Right lobe of liver (tissue), 6 donors: Measurements from ENCODE around the gene KXD1. TPM values are rescaled to one million over a fixed set of nuclear protein-coding genes. Genes with fewer than 3 reads are reported as not detected.

Experiments
- ATAC-seq, 4 donors: fragments of 200-7000 bp; cut with Tn5 transposase; one replicate each; pipeline ENCODE4 v1.9.1; 2020; ENCODE audit warnings: mild to moderate bottlenecking in 4 of 4, moderate library complexity in 4 of 4
- DNase-seq, 3 donors: peaks; one replicate each; pipeline ENCODE4 v3.0.0-alpha.2; 2020
- H3K27ac ChIP-seq, 3 donors: fragments of 200-600 bp; one replicate each; pipeline ENCODE4 v1.8.0; 2022
- H3K27me3 ChIP-seq, 2 donors: fragments of 200-600 bp; one replicate each; pipeline ENCODE4 v1.8.0; 2022
- H3K36me3 ChIP-seq, 4 donors: fragments of 200-600 bp; sonication (generic) in 1 of 4; one replicate each; pipeline versions ENCODE4 v1.5.1 to v1.8.0; 2017 to 2022; ENCODE audit warnings: control low read depth in 1 of 4
- H3K4me1 ChIP-seq, 4 donors: fragments of 200-600 bp; sonication (generic) in 1 of 4; one replicate each; pipeline versions ENCODE4 v1.5.1 to v1.8.0; 2017 to 2022; ENCODE audit warnings: control low read depth in 1 of 4
- H3K4me3 ChIP-seq, 3 donors: fragments of 200-600 bp; one replicate each; pipeline ENCODE4 v1.8.0; 2022
- H3K9me3 ChIP-seq, 4 donors: fragments of 200-600 bp; sonication (generic) in 1 of 4; one replicate each; pipeline versions ENCODE4 v1.5.1 to v1.8.0; 2017 to 2022; ENCODE audit warnings: control low read depth in 1 of 4
- POLR2A ChIP-seq: fragments of 450-650 bp; IDR thresholded peaks from one replicate; pipeline ENCODE4 v1.6.1; 2017; ENCODE audit warnings: antibody characterized with exemption, mild to moderate bottlenecking
- WGBS: methylation state at CpG from one replicate; pipeline ENCODE4 v1.1.6; 2018; ENCODE audit warnings: low coverage, low lambda C conversion rate; ENCODE audit not compliant: insufficient coverage; ENCODE audit errors: missing lambda C conversion rate; 5-methylcytosine and 5-hydroxymethylcytosine counted together
- intact Hi-C, 2 donors: fragments of 100-400 bp; cut with DNase I; formaldehyde crosslinking; loops; one replicate each; pipeline versions ENCODE4 v1.11.2 to v1.14.1; 2022
- total RNA-seq, 6 experiments: library from RNA; depleted of rRNA in 2 of 6; stranded (reverse); fragments of >200 nt in 2 of 6; fragmentation: NEBNext Ultra II Directional in 3 of 6; extraction: Animal tissue kit (Norgen Biotek cat#: 25700) in 3 of 6; gene quantifications; one replicate each; pipeline versions ENCODE4 v1.1.0 to v1.2.4, GENCODE V29; 2016 to 2023
- TF ChIP-seq, protein P1 (sequence below), 4 donors: fragments of 200-600 bp in 3 of 4; fragments of 450-650 bp in 1 of 4; IDR thresholded peaks; one replicate each; pipeline versions ENCODE4 v1.5.1 to v1.8.0; 2016 to 2022; ENCODE audit warnings: antibody characterized with exemption in 4 of 4, mild to moderate bottlenecking in 2 of 4
- donor health status: DM: no; HTN: yes; CAD: no.
- donor health status: DM: no; HTN: no; CAD: no.
- donor health status: DM: no; HTN: no; CAD: no.
- donor health status: DM: no; HTN: yes; CAD: no.
- donor health status: DM: no; HTN: yes; CAD: no.

KXD1 gene
- total RNA-seq, 6 experiments from 2014 or later: 30.2 to 93.0 (median 36.1) TPM

DNA sequence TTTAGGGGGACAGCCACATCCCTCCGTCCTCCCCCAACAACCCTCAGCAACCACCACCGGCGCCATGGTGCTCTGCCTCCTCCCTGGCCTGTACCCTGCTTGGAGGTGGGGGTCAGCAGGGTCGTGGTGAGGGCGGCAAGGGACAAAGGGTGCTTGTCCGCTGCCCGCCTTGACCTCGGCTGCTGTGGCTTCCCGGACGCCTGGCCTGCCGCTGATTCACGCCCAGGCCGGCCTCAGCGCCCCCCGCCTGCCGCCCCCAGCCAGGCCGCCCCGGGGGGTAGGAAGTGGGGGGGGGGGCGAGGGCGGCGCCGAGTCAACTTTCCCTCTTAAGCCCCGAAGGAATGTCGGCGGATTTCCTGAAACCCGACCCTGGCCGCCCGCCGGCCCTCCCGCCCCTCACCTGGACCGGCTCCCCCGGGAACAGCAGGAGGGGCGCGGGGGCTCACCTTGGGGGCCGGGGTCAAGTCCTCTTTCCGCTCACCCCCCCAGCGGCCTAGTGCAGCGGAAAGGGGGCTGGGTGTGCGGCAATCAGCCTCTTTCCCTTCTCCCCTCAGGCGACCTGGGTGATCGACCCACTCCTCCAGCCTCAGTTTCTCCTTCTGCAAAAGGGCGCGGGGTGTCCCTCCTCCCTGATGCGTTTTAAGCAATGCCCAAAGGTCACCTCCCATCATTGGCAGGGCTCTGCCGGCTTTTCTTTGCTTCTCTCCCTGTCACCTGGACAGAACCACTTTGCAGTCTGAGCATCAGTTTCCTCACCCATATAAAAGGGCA is 53.1 kb downstream of the KXD1 start:
- no peak for DNase-seq
- intact Hi-C loops: no loop called here
- 3% methylated on average over 6 of the region's 45 CpGs for WGBS
- H3K27ac ChIP-seq: no peak overlapping the region
- no peak for TF ChIP-seq POLR2A
- TF ChIP-seq, protein P1, sequence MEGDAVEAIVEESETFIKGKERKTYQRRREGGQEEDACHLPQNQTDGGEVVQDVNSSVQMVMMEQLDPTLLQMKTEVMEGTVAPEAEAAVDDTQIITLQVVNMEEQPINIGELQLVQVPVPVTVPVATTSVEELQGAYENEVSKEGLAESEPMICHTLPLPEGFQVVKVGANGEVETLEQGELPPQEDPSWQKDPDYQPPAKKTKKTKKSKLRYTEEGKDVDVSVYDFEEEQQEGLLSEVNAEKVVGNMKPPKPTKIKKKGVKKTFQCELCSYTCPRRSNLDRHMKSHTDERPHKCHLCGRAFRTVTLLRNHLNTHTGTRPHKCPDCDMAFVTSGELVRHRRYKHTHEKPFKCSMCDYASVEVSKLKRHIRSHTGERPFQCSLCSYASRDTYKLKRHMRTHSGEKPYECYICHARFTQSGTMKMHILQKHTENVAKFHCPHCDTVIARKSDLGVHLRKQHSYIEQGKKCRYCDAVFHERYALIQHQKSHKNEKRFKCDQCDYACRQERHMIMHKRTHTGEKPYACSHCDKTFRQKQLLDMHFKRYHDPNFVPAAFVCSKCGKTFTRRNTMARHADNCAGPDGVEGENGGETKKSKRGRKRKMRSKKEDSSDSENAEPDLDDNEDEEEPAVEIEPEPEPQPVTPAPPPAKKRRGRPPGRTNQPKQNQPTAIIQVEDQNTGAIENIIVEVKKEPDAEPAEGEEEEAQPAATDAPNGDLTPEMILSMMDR (IDR thresholded peaks at IDR 0.05): no peak
- H3K27me3 ChIP-seq: peaks cover 0 to 32% of the 10 kb centered on the region in 2 donors
- peaks cover 0 to 7% (median 0%) of the 10 kb centered on the region in 4 donors for H3K4me1 ChIP-seq
- no peak overlapping the region for H3K4me3 ChIP-seq
- ATAC-seq: no peak
- no peaks in the 10 kb centered on the region for H3K36me3 ChIP-seq
- H3K9me3 ChIP-seq: no peaks in the 10 kb centered on the region

DNA sequence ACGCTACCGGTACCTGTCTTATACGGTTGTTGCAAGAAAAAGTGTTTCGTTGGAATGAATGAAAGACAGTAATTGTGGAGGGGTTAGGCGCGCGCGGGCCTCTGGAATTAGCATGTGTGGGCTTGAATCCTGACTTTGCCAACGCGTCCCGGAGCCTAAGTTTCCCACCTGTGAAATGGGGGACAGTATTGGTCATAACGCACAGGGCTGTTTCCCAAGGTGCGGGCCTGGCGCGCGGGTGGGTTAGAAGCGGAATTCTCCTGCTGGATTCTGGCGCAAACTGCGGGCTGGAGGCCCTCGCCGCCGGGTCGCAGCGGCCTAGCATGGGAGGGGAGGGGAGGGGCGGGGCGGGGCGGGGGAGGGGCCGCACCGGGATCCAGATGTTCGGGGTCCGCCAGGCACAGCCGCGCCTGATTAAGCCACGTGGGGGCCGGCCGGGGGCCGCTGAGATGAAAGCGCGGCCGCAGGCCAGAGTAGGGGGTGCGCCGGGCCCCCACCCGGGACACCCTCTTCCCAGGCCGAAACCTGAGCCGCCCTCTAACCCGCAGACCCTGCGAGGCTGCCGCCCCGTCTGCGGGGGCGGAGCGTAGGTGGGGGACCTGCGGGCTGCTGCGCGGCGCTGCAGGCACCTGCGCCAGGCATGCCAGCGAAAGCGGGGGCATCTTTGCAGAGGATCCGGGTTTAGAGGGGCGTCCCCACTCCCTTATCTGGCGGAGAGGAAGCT is 53.8 kb downstream of the KXD1 start:
- WGBS: 3% methylated on average over 13 of the region's 62 CpGs
- H3K27ac ChIP-seq: no peak overlapping the region
- TF ChIP-seq, protein P1 (IDR thresholded peaks at IDR 0.05): no peak
- no peak for TF ChIP-seq POLR2A

DNA sequence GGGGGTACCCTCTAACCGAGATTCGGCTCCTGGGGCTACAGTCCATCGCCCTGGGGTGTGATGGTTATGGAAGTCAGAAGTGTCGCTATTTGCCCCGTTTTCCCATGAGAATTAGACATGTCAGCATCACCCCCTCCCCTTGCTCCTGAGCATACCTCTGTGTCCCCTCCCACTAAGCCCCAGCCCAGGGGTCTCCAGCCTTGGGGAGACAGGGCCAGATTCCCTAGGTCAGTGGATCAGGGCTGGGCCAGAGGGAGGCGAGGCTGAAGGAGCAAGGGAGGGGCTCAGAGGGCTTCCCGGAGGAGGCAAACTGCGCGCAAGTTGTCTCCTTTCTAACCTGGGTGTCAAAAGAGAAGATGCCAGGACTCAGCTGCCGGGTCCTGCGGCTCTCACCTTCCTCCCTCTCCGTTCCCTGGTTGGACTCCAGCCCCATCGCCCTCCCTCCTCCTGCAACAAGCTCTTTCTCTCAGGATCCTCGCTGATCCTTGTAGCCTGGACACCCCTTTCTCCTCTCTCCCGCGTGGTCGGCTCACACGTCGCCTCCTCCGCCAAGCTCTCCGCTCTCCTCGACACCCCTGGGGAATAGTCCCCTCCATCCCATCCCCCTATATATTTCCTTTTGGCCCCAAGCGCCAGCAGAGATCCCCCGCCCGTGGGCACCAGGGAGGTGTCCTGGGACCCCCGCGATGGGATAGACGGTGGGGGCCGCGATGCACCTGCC is 54.5 kb downstream of the KXD1 start:
- Histone ChIP-seq H3K27me3 (peaks cover 0 to 27% of the 10 kb centered on the region in 2 donors), H3K4me3 (no peak overlapping the region)
- intact Hi-C loops: no loop called here

More for the DNA sequence above, 53.8 kb downstream of the KXD1 start:
- intact Hi-C loops: no loop called here
- ATAC-seq (no peak), DNase-seq (no peak)
- Histone ChIP-seq H3K9me3 (no peaks in the 10 kb centered on the region), H3K4me1 (peaks cover 0 to 7% (median 0%) of the 10 kb centered on the region in 4 donors), H3K4me3 (no peak overlapping the region), H3K36me3 (no peaks in the 10 kb centered on the region), H3K27me3 (peaks cover 0 to 28% of the 10 kb centered on the region in 2 donors)

More for the DNA sequence above, 54.5 kb downstream of the KXD1 start:
- WGBS: 2% methylated on average over 26 of the region's 30 CpGs
- DNase-seq (no peak), ATAC-seq (no peak)
- Histone ChIP-seq H3K27ac (no peak overlapping the region), H3K9me3 (no peaks in the 10 kb centered on the region), H3K4me1 (peaks cover 0 to 7% (median 0%) of the 10 kb centered on the region in 4 donors), H3K36me3 (no peaks in the 10 kb centered on the region)
- TF ChIP-seq, protein P1 (IDR thresholded peaks at IDR 0.05): no peak
- TF ChIP-seq POLR2A: no peak
